ENCODE data around the gene LAMB4.

Gene LAMB4

GRCh38 chr7:108130261-108130660, at the start of gene LAMB4:
TSS of gene LAMB4 (minus strand) at chr7:108130361. CDS start at chr7:108123164, 7,197 bp downstream.
- no peak for DNase-seq (ENCODE audit: low read depth in 2 of 2)

- no peak for DNase-seq (ENCODE audit: low read depth in 2 of 2)
Measured at GRCh38 chr7:108178398-108178797, 48.2 kb upstream of the LAMB4 start.

GRCh38 chr7:108171164-108171563, 41.0 kb upstream of the LAMB4 start:
- DNase-seq (ENCODE audit: low read depth in 2 of 2): no peak

DNA sequence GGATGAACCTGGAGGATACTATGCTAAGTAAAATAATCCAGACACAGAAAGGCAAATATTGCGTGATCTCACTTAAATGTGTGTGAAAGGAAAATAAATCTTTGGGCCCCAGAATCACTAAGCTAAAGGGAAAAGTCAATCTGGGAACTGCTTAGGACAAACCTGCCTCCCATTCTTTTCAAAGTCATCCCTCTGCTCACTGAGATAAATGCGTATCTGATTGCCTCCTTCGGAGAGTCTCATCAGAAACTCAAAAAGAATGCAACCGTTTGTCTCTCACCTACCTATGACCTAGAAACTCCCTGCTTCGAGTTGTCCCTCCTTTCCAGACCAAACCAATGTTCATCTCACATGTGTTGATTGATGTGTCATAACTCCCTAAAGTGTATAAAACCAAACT, 40.1 kb upstream of the LAMB4 start:
- no peak for DNase-seq (ENCODE audit: low read depth in 2 of 2)

- no peak for DNase-seq (ENCODE audit: low read depth in 2 of 2)
Measured at GRCh38 chr7:108167460-108167859, 37.3 kb upstream of the LAMB4 start.

GRCh38 chr7:108166687-108167086, 36.5 kb upstream of the LAMB4 start:
- DNase-seq (ENCODE audit: low read depth in 2 of 2): no peak

GRCh38 chr7:108165723-108166122, 35.6 kb upstream of the LAMB4 start:
- peak in 1 of 2 experiments; percentile 2 for DNase-seq (ENCODE audit: low read depth in 2 of 2)

DNA sequence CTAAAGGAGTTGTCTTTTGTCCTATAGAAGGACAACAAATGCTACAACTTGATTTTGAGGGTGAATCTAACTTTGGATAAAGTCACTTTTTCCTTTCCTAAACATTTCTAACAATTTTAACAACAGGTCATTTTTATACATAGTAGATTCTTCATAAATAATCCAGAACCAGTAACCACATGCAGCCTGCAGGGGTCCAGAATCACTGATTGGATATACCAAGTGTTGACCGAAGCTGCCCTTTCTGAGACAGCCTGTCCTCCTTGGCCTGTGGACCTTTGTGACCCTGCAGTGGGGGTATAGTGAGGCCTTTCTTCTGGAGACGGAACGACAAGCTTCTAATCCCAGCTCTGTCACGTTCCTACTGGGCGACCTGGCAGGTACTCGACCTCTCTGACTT, 34.8 kb upstream of the LAMB4 start:
- DNase-seq (ENCODE audit: low read depth in 2 of 2): no peak

DNA sequence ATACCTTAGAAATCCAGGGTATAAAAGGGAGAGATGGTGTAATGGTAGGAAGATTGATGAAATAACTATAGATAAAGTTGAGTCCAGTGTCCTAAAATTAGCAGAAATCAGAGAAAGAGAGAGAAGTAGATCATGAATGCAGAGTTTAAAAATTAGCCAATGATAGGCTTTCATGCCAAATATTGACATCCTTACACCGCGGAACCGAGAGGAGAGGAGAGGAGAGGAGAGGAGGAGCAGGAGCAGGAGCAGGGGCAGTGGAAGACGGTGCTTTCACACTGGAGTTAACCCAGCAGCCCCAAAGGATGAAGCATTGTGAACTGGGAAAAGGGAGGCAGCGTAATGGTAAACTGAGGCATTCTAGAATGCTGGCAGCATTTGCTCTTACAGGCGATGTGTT, 34.2 kb upstream of the LAMB4 start:
- no peak for DNase-seq (ENCODE audit: low read depth in 2 of 2)

DNA sequence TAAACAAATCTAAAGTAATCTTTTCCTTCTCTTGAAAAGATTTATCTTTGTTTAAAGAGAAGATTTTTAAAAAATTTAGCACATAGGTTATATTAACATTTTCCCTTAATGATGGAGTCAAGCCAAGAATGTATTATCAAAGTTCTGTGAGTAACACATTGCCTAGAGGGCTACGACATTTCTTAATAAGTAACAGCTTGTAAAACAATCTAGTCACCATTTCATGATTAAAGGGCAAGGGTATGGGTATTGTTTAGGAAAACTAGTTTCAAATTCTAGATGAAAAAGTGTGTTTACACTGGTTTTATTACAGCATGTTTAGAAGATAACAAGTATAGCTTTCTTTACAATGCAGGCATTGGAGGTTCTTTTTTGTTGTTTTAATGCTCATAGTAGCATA, 28.6 kb upstream of the LAMB4 start:
- no peak for DNase-seq (ENCODE audit: low read depth in 2 of 2)

- no peak for DNase-seq (ENCODE audit: low read depth in 2 of 2)
Measured at GRCh38 chr7:108157606-108158335, 27.6 kb upstream of the LAMB4 start.

GRCh38 chr7:108156897-108157605, 26.9 kb upstream of the LAMB4 start:
- DNase-seq (ENCODE audit: low read depth in 2 of 2): no peak

DNA sequence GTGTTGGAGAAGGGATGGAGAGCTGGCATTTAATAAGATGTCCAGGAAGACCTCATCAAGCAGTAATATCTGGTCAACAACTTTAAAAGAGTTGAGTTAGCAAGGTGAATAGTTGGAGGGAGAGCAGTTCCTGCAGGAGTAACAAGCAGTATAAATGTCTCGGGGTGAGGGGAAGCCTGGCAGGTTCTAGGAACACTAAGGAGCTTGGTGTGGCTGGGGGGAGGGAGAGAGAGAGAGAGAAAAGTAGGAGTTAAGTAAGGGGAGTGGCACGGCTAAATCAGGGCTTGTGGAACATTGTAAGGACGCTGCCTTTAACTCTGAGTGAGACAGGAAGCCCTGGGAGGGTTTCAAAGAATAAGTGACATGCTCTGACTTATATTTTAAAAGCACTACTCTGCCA, 22.0 kb upstream of the LAMB4 start:
- DNase-seq (ENCODE audit: low read depth in 2 of 2): no peak

- no peak for DNase-seq (ENCODE audit: low read depth in 2 of 2)
Measured at GRCh38 chr7:108149908-108150307, 19.7 kb upstream of the LAMB4 start.

DNA sequence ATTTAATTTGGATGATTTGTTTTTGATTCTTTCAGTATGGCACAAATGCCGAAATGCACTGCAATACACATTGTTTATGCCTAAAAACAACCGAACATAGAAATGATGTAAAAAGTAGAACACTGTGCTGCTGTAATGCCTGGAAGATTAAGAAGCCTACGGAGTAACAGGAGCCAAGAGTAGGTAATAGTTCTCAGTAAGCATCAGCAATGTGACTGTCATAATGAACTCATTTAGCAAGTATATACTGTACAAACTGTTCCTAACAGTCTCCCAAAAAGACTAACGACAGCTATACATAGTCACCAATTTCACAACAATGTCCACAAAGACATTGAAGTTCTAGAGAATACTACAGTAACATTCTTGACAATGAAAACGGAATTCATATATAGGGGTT, 19.0 kb upstream of the LAMB4 start:
- DNase-seq (ENCODE audit: low read depth in 2 of 2): no peak

GRCh38 chr7:108147031-108147563, 16.9 kb upstream of the LAMB4 start:
- DNase-seq (ENCODE audit: low read depth in 2 of 2): no peak

- peak; percentile 76 to 80 for DNase-seq (ENCODE audit: low read depth in 2 of 2)
Measured at GRCh38 chr7:108146070-108146842, 16.1 kb upstream of the LAMB4 start.

- DNase-seq (ENCODE audit: low read depth in 2 of 2): no peak
Measured at GRCh38 chr7:108145401-108145800, 15.2 kb upstream of the LAMB4 start.

DNA sequence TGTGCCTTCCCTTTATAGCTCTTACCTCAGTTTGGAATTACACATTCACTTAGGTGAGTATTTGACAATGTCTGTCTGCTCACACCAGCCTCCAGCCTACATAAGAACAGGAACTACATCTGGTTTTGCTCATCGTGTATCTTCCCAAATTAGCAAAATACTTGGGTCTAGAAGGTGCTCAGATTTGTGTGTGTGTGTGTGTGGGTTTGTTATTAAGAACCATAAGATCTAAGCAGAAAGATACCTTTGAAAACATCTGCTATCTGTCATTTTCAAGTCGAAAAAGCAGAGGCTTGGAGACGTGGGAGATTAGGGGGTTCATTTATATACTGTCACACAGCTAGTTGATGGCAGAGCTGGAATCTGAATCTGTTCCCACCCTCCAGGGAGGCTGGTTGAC, 14.8 kb upstream of the LAMB4 start:
- DNase-seq (ENCODE audit: low read depth in 2 of 2): no peak

DNA sequence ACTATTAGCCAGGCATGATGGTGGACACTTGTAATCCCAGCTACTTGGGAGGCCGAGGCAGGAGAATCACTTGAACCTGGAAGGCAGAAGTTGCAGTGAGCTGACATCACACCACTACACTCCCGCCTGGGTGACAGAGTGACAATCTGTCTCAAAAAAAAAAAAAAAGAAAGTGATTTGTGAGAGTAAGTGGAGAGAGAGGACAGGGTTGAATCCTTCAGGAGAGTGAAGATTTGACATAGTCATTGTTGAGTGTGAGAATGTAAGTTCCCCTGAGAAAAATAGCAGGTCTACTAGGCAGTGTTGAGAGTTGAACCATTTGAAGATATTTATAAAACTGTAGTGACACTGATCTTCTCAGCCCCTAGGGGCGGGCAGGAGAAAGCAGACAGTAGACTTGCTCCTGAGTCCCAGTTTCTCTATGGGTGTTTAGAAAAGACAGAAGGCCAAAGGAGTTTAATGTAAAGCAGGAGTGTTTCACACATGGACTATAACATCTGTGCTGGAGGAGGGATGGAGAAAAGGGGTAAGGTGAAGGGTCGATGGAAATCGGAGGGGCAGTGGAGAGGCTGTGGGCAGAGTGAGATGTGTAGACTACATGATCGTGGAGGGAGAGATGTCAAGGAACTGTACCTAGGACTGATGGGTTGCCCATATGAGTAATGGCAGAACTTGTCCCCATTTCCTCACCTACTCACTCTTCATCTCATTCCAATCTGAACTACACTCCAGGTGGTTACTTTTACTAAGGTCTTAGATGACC, 13.7 kb upstream of the LAMB4 start:
- DNase-seq (ENCODE audit: low read depth in 2 of 2): no peak

DNA sequence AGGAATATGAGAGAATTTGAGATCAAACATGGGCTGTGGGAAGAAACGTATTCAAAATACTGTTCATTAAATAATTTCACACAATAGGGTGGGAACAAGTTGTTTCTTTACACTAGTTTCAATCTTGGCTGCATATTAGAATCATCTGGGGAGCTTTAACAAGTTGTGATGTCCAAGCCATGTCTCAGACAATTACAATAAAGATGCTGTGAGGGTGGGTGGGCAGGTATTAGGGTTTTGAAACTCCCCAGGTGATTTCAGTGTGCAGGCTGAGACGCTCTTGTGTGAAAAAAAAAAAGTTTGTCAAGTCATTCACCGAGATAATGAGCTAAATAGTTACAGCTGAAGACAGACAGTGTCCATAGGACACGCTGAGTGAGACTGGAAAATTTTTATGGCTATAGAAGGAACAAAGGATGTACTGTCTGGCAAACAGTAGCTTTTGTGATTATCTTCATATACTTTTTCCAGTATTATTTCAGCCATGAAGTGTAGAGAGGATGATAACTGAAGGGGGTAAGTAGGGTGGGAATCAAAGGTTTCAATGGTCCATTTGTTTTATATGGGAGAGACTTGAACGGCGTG, 12.6 kb upstream of the LAMB4 start:
- DNase-seq (ENCODE audit: low read depth in 2 of 2): no peak
